ENCODE measurements around the gene CNN2. TPM values are rescaled to one million over a fixed set of nuclear protein-coding genes. Genes with fewer than 3 reads are reported as not detected.

The CNN2 gene
- total RNA-seq, 2 donors from 2014 or later: 426 to 469 TPM

DNA sequence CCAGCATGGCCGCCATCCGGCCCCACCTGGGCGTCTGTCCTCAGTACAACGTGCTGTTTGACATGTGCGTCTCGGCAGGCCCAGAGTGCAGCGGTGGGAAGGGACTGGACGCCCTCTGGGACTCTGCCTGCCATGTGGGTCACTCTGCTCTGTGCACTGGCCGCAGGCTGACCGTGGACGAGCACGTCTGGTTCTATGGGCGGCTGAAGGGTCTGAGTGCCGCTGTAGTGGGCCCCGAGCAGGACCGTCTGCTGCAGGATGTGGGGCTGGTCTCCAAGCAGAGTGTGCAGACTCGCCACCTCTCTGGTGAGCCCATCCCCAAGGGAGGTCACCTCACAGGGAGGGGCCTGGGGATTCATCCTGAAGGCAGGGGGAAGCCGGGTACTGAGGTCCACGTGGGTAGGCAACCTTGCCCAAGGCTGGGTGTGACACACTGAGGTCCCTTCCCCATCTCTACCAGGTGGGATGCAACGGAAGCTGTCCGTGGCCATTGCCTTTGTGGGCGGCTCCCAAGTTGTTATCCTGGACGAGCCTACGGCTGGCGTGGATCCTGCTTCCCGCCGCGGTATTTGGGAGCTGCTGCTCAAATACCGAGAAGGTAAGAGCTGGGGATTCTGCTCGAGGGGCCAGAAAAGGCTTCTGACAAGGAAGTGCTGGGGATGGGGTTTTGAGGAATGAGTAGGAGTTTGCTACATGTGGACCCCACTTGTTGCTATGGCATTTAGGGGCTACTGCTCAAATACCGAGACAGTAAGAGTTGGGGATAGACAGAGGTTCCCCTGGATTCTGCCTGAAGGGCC, 24.8 kb downstream of the CNN2 start:
- Mint-ChIP-seq H3K36me3 (ENCODE audit: low read depth) (peaks cover 15% of the 10 kb centered on the region), H3K27me3 (ENCODE audit: insufficient read depth) (no peaks in the 10 kb centered on the region), H3K4me1 (no peaks in the 10 kb centered on the region), H3K4me3 (no peak overlapping the region), H3K9me3 (no peaks in the 10 kb centered on the region), H3K27ac (no peak overlapping the region)
- no peaks in the 10 kb centered on the region for H3K27me3 ChIP-seq (ENCODE audit: control insufficient read depth, insufficient read depth, low read length, poor library complexity, severe bottlenecking)
- TF ChIP-seq, protein P1, sequence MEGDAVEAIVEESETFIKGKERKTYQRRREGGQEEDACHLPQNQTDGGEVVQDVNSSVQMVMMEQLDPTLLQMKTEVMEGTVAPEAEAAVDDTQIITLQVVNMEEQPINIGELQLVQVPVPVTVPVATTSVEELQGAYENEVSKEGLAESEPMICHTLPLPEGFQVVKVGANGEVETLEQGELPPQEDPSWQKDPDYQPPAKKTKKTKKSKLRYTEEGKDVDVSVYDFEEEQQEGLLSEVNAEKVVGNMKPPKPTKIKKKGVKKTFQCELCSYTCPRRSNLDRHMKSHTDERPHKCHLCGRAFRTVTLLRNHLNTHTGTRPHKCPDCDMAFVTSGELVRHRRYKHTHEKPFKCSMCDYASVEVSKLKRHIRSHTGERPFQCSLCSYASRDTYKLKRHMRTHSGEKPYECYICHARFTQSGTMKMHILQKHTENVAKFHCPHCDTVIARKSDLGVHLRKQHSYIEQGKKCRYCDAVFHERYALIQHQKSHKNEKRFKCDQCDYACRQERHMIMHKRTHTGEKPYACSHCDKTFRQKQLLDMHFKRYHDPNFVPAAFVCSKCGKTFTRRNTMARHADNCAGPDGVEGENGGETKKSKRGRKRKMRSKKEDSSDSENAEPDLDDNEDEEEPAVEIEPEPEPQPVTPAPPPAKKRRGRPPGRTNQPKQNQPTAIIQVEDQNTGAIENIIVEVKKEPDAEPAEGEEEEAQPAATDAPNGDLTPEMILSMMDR (conservative IDR thresholded peaks at IDR 0.05): no peak
- no peaks in the 10 kb centered on the region for H3K9me3 ChIP-seq (ENCODE audit: control insufficient read depth, low read length)
- no peak for DNase-seq
- no peak overlapping the region for H3K27ac ChIP-seq (ENCODE audit: low read depth, low read length)
- no peaks in the 10 kb centered on the region for H3K4me1 ChIP-seq (ENCODE audit: control insufficient read depth, insufficient read depth, low read length)
- WGBS, 2 experiments (ENCODE audit: insufficient coverage in 1 of 2, insufficient read length in 1 of 2): 81 to 85% methylated on average over 26 to 31 of the region's 31 CpGs
- no peak overlapping the region for H3K4me3 ChIP-seq (ENCODE audit: low read length)
- no peak overlapping the region for H3K9ac ChIP-seq (ENCODE audit: extremely low read depth, low read length, poor library complexity, severe bottlenecking)
- H3K36me3 ChIP-seq (ENCODE audit: control insufficient read depth, insufficient read depth, low read length): peaks cover 12% of the 10 kb centered on the region

DNA sequence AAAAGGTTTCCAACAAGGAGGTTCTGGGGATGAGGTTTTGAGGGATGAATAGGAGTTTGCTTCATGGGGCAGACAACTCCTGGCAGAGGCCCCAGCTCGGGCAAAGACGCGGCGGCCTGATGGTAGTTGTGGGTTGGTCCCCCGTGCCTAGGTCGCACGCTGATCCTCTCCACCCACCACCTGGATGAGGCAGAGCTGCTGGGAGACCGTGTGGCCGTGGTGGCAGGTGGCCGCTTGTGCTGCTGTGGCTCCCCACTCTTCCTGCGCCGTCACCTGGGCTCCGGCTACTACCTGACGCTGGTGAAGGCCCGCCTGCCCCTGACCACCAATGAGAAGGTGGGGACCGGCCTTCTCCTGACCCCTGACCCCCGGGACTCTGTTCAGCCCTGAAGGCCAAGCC, 25.4 kb downstream of the CNN2 start:
- H3K9me3 ChIP-seq (ENCODE audit: control insufficient read depth, low read length): peaks cover 5% of the 10 kb centered on the region
- WGBS, 2 experiments (ENCODE audit: insufficient coverage in 1 of 2, insufficient read length in 1 of 2): 82 to 87% methylated on average over 13 to 17 of the region's 17 CpGs
- H3K9me3 Mint-ChIP-seq: no peaks in the 10 kb centered on the region
- H3K27me3 ChIP-seq (ENCODE audit: control insufficient read depth, insufficient read depth, low read length, poor library complexity, severe bottlenecking): no peaks in the 10 kb centered on the region
- TF ChIP-seq, protein P1 (conservative IDR thresholded peaks at IDR 0.05): no peak
- DNase-seq: no peak
- peaks cover 18% of the 10 kb centered on the region for H3K36me3 ChIP-seq (ENCODE audit: control insufficient read depth, insufficient read depth, low read length)
- H3K9ac ChIP-seq (ENCODE audit: extremely low read depth, low read length, poor library complexity, severe bottlenecking): no peak overlapping the region
- H3K36me3 Mint-ChIP-seq (ENCODE audit: low read depth): peaks cover 21% of the 10 kb centered on the region
- H3K4me3 Mint-ChIP-seq: no peak overlapping the region
- no peaks in the 10 kb centered on the region for H3K27me3 Mint-ChIP-seq (ENCODE audit: insufficient read depth)
- H3K27ac Mint-ChIP-seq: no peak overlapping the region
- H3K4me1 Mint-ChIP-seq: no peaks in the 10 kb centered on the region
- no peaks in the 10 kb centered on the region for H3K4me1 ChIP-seq (ENCODE audit: control insufficient read depth, insufficient read depth, low read length)
- no peak overlapping the region for H3K27ac ChIP-seq (ENCODE audit: low read depth, low read length)
- no peak overlapping the region for H3K4me3 ChIP-seq (ENCODE audit: low read length)

DNA sequence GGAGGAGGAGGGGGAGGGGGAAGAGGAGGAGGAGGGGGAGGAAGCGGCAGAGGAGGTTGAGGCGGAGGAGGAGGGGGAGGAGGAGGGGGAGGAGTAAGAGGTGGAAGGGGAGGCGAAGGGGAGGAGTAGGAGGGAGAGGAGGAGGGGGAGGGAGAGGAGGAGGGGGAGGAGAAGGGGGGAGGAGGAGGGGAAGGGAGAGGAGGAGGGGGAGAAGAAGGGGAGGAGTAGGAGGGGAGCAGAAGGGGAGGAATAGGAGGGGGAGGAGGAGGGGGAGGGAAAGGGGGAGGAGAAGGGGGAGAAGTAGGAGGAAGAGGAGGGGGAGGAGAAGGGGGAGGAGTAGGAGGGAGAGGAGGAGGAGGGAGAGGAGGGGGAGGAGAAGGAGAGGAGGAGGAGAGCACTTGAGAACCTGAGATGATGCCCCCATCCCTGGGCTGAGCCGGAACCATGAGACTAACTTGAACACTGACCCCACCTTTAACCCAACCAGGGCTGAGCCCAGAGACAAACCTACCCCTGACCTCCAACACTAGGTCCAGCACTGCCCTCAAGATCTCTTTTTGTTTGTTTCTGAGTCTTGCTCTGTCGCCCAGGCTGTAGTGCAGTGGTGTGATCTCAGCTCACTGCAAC, 26.1 kb downstream of the CNN2 start:
- H3K27me3 ChIP-seq (ENCODE audit: control insufficient read depth, insufficient read depth, low read length, poor library complexity, severe bottlenecking): no peaks in the 10 kb centered on the region
- H3K27ac ChIP-seq (ENCODE audit: low read depth, low read length): no peak overlapping the region
- H3K36me3 ChIP-seq (ENCODE audit: control insufficient read depth, insufficient read depth, low read length): peaks cover 23% of the 10 kb centered on the region
- no peak overlapping the region for H3K4me3 Mint-ChIP-seq
- peaks cover 11% of the 10 kb centered on the region for H3K9me3 ChIP-seq (ENCODE audit: control insufficient read depth, low read length)
- no peak overlapping the region for H3K9ac ChIP-seq (ENCODE audit: extremely low read depth, low read length, poor library complexity, severe bottlenecking)
- no peaks in the 10 kb centered on the region for H3K4me1 ChIP-seq (ENCODE audit: control insufficient read depth, insufficient read depth, low read length)
- no peak for DNase-seq
- no peaks in the 10 kb centered on the region for H3K4me1 Mint-ChIP-seq
- 90 to 100% methylated on average over 2 of the region's 5 CpGs for WGBS, 2 experiments (ENCODE audit: insufficient coverage in 1 of 2, insufficient read length in 1 of 2)
- no peaks in the 10 kb centered on the region for H3K9me3 Mint-ChIP-seq
- H3K27me3 Mint-ChIP-seq (ENCODE audit: insufficient read depth): no peaks in the 10 kb centered on the region
- no peak overlapping the region for H3K27ac Mint-ChIP-seq
- no peak overlapping the region for H3K4me3 ChIP-seq (ENCODE audit: low read length)
- peaks cover 27% of the 10 kb centered on the region for H3K36me3 Mint-ChIP-seq (ENCODE audit: low read depth)
- TF ChIP-seq, protein P1 (conservative IDR thresholded peaks at IDR 0.05): no peak
